Loucy (cell line): ENCODE results near the gene PDXDC1.
"Not testable (repeated sequence)": the region's sequence is repeated elsewhere in the genome, so short reads cannot be mapped to it uniquely, and the experiment has no call there.

ENCODE experiments used
- H2AFZ ChIP-seq: fragments of 200-600 bp; sonication (generic); 2 replicates; pipeline ENCODE4 v1.6.0; 2016; ENCODE audit warnings: antibody characterized with exemption, mild to moderate bottlenecking, low read length, moderate library complexity
- H3F3A ChIP-seq: fragments of 200-600 bp; 2 replicates; pipeline ENCODE4 v1.6.0; 2016; ENCODE audit warnings: antibody characterized with exemption, low read depth, mild to moderate bottlenecking
- H3K27me3 ChIP-seq: fragments of 200-600 bp; sonication (generic); 2 replicates; pipeline ENCODE4 v1.6.1; 2014; ENCODE audit warnings: low read length, mild to moderate bottlenecking; ENCODE audit not compliant: insufficient read depth, poor library complexity, severe bottlenecking
- H3K36me3 ChIP-seq: fragments of 200-600 bp; sonication (generic); 2 replicates; pipeline ENCODE4 v1.6.1; 2016; ENCODE audit warnings: low read length; ENCODE audit not compliant: insufficient read depth
- H3K4me1 ChIP-seq: fragments of 200-600 bp; sonication (generic); 2 replicates; pipeline ENCODE4 v1.5.1; 2014; ENCODE audit warnings: low read length, mild to moderate bottlenecking; ENCODE audit not compliant: insufficient read depth, poor library complexity, severe bottlenecking
- H3K4me2 ChIP-seq: fragments of 200-600 bp; sonication (generic); 2 replicates; pipeline ENCODE4 v1.6.0; 2014; ENCODE audit warnings: antibody characterized with exemption, low read length, low read depth, mild to moderate bottlenecking; ENCODE audit not compliant: poor library complexity, severe bottlenecking
- H3K4me3 ChIP-seq: fragments of 200-600 bp; sonication (generic); 2 replicates; pipeline ENCODE4 v1.5.1; 2014; ENCODE audit warnings: low read length, mild to moderate bottlenecking, mixed read lengths; ENCODE audit not compliant: poor library complexity, severe bottlenecking
- H3K79me2 ChIP-seq: fragments of 200-600 bp; sonication (generic); 2 replicates; pipeline ENCODE4 v1.6.1; 2014; ENCODE audit warnings: low read length; ENCODE audit not compliant: insufficient read depth
- H3K9ac ChIP-seq: fragments of 200-600 bp; sonication (generic); 2 replicates; pipeline ENCODE4 v1.6.0; 2014; ENCODE audit warnings: mild to moderate bottlenecking, low read depth, low read length, moderate library complexity; ENCODE audit not compliant: poor library complexity, severe bottlenecking
- H3K9me2 ChIP-seq: fragments of 200-600 bp; sonication (generic); replicated peaks from 2 replicates; pipeline ENCODE4 v1.6.1; 2016; ENCODE audit warnings: low read depth, low read length, mixed read lengths
- H3K9me3 ChIP-seq: fragments of 200-600 bp; sonication (generic); 2 replicates; pipeline ENCODE4 v1.6.1; 2014; ENCODE audit warnings: mild to moderate bottlenecking, antibody characterized with exemption, low read length, low read depth; ENCODE audit not compliant: insufficient read depth
- H4K20me1 ChIP-seq: fragments of 200-600 bp; sonication (generic); 2 replicates; pipeline ENCODE4 v1.6.0; 2014; ENCODE audit warnings: antibody characterized with exemption, low read length, mild to moderate bottlenecking; ENCODE audit not compliant: insufficient read depth, poor library complexity, severe bottlenecking
- EZH2phosphoT487 ChIP-seq: fragments of 200-600 bp; IDR thresholded peaks from 2 replicates; pipeline ENCODE4 v1.6.1; 2018; ENCODE audit warnings: antibody characterized with exemption, mild to moderate bottlenecking, moderate library complexity, borderline replicate concordance
- TF ChIP-seq, protein P1 (sequence below): fragments of 200-600 bp; sonication (generic); conservative IDR thresholded peaks from 2 replicates; pipeline ENCODE4 v1.5.1; 2014; ENCODE audit warnings: mild to moderate bottlenecking, antibody characterized with exemption, low read length

Gene PDXDC1

DNA sequence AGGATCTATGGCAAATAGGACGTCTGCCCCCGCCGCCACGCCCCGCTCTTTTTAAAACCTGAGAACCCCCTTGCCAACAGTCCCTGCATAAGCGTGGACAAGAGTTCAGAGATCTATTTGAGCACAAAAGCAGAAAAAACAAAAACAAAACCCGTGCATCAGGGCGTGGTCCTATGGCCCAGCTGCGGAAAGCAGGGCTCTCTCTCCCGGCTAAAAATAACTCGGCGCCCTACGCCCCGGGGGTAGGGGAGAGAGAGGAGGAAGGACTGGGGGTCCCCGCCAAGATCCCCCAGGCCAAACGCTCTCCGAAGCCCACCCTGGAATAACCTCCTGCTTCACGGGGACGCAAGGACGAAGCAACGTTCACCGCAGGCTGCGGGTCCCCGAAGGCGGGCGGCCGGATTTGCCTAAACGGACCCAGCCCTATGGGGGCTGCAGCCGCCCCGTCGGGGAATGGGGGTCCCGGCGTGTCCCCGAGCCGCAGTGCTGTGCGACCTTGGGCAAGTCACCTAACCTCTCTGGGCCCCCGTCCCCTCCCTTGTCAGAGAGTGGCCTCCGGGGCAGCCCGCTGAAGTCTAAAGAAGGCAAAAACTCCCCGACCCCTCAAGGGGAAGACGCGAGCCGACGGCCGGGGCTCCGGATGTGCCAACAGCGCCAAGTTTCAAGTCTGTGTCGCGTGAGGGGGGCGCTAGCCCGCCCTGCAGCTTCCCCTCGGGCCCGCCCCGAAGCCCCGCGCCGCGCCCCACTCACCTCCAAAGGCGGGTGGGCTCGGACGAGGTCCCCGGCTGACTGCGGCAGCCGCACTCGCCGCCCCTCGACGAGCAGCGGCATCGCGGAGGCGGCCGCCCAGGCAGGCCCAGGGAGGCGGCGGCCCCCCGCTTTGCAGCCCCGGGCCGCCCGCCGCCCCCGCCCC lies 80.6 kb downstream of the PDXDC1 start:
- Histone ChIP-seq H4K20me1 (no peaks in the 10 kb centered on the region), H3K36me3 (peaks cover 4% of the 10 kb centered on the region; the same call in 1 of the 2 replicates), H3K79me2 (peaks cover 15% of the 10 kb centered on the region; the same call in 1 of the 2 replicates), H2AFZ (peak overlapping the region; percentile 93), H3K4me3 (peak overlapping the region; percentile 82), H3K9me2 (no peaks in the 10 kb centered on the region), H3K4me2 (peak overlapping the region; percentile 79), H3K9ac (peak overlapping the region; percentile 76), H3K4me1 (no peaks in the 10 kb centered on the region), H3F3A (no peaks in the 10 kb centered on the region), H3K27me3 (no peaks in the 10 kb centered on the region), H3K9me3 (no peaks in the 10 kb centered on the region)
- TF ChIP-seq EZH2phosphoT487: no peak
- TF ChIP-seq, protein P1, sequence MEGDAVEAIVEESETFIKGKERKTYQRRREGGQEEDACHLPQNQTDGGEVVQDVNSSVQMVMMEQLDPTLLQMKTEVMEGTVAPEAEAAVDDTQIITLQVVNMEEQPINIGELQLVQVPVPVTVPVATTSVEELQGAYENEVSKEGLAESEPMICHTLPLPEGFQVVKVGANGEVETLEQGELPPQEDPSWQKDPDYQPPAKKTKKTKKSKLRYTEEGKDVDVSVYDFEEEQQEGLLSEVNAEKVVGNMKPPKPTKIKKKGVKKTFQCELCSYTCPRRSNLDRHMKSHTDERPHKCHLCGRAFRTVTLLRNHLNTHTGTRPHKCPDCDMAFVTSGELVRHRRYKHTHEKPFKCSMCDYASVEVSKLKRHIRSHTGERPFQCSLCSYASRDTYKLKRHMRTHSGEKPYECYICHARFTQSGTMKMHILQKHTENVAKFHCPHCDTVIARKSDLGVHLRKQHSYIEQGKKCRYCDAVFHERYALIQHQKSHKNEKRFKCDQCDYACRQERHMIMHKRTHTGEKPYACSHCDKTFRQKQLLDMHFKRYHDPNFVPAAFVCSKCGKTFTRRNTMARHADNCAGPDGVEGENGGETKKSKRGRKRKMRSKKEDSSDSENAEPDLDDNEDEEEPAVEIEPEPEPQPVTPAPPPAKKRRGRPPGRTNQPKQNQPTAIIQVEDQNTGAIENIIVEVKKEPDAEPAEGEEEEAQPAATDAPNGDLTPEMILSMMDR: peak; percentile 9; the same call in 1 of the 2 replicates

DNA sequence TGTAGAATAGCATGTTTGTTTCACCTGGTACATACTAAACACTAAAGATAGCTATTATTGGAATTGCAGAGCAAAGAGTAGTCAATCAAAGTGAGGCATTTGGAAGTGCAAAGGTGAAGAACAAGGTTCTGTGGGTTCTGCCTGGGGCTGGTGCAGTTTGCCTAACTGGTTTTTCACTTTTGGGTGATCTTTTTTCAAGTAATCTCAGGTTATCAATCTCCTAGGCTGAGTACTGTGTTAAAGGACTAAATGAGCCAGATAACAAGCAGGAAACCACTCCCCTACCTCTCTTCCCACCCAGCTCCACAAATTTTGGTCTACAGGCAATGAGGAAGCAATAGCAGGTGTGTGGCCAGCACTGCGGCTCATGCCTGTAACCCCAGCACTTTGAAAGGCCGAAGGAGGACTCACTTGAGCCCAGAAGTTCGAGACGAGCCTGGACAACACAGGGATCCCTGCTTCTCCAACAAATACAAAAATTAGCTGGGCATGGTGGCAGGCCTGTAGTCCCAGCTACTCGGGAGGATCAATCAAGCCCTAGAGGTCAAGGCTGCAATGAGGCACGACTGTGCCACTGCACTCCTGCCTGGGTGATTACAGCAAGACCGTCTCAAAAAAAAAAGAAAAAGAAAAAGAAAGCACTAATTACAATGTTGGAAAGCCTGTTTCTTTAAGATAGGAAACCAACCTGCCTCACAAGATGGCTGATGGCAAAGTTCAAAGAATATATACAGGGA lies 83.0 kb downstream of the PDXDC1 start:
- H3K9me2 ChIP-seq: no peaks in the 10 kb centered on the region
- no peak overlapping the region for H3K9ac ChIP-seq
- H3K36me3 ChIP-seq: peaks cover 25% of the 10 kb centered on the region; the same call in 1 of the 2 replicates
- H3K4me1 ChIP-seq: no peaks in the 10 kb centered on the region
- TF ChIP-seq EZH2phosphoT487: no peak
- TF ChIP-seq, protein P1: no peak
- H2AFZ ChIP-seq: no peak overlapping the region
- no peak overlapping the region for H3K4me3 ChIP-seq
- no peaks in the 10 kb centered on the region for H3K9me3 ChIP-seq
- no peaks in the 10 kb centered on the region for H4K20me1 ChIP-seq
- no peaks in the 10 kb centered on the region for H3F3A ChIP-seq
- peaks cover 15% of the 10 kb centered on the region; the same call in 1 of the 2 replicates for H3K79me2 ChIP-seq
- H3K27me3 ChIP-seq: no peaks in the 10 kb centered on the region
- no peak overlapping the region for H3K4me2 ChIP-seq

DNA sequence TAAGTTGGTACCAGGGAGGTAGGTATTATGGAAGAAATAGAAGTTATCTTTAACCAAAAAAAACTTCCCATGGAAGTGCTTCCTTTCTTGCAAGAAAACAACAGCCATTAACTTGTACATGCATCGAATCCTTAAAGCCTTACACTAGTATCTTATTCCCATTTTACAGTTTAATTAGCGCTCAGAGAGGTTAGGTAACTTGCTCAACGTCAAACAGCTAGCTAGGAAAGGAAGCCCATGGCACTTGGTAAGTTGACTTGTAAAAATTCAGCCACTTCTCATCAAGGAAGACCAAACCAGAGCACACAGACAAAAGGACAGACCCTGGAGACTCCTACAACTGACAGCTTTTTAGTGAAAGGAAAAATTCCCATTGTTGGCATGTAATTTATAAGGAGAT lies 84.5 kb downstream of the PDXDC1 start:
- Histone ChIP-seq H3K9ac (no peak overlapping the region), H3F3A (no peaks in the 10 kb centered on the region), H3K36me3 (peaks cover 25% of the 10 kb centered on the region; the same call in 1 of the 2 replicates), H3K4me1 (no peaks in the 10 kb centered on the region), H2AFZ (no peak overlapping the region), H3K9me3 (no peaks in the 10 kb centered on the region), H3K27me3 (no peaks in the 10 kb centered on the region), H4K20me1 (no peaks in the 10 kb centered on the region), H3K4me3 (no peak overlapping the region), H3K9me2 (no peaks in the 10 kb centered on the region), H3K79me2 (peaks cover 11% of the 10 kb centered on the region; the same call in 1 of the 2 replicates), H3K4me2 (no peak overlapping the region)
- TF ChIP-seq, protein P1: no peak
- TF ChIP-seq EZH2phosphoT487: no peak

DNA sequence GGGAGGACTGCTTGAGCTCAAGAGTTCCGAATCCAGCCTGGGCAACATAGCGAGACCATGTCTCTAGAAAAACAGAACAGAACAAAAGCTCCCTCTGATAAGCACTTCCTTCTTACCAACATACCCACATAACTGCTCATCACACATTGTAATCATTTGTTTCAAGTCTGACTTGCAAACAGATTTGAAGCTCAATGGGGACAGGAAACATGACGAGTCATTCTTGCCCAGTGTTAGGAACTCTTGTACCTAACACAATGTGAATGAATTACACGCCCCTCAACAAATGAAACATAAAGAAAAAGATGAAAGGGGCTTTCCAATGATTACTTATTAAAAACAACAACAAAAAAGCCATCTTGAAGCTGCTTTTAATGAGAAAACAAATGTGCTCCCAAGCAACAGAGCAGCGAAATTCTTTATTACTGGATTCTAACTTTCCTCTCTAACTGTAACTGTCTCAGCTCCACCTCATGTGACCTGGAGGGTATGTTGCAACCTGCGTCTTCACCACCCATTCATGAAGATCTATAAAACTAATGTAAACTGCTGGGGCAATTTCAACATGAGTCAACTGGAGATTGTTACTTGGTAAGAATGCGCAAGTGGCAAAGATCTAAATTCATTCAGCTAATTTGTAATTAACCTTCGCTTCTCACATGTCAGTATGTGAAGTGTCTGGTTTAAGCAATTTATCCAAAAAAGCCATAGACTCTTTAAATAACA lies 87.4 kb downstream of the PDXDC1 start:
- not testable (repeated sequence) for H3K9ac ChIP-seq, H3F3A ChIP-seq, H3K4me1 ChIP-seq, H3K9me3 ChIP-seq, H3K27me3 ChIP-seq, H3K79me2 ChIP-seq, H4K20me1 ChIP-seq, H3K4me2 ChIP-seq, H2AFZ ChIP-seq, H3K9me2 ChIP-seq, H3K4me3 ChIP-seq
- peaks cover 28% of the 10 kb centered on the region; the same call in 1 of the 2 replicates for H3K36me3 ChIP-seq
